Mesendoderm (in vitro differentiated cells): ENCODE measurements around the gene CNNM4.

Experiments
- DNase-seq: peaks from one replicate; pipeline ENCODE4 v3.0.0; 2013
- H2AK5ac ChIP-seq: 2 replicates; pipeline ENCODE4 v1.6.1; 2013; ENCODE audit warnings: low read length, inconsistent platforms
- H2BK120ac ChIP-seq: 2 replicates; pipeline ENCODE4 v1.6.1; 2013; ENCODE audit warnings: low read depth, mild to moderate bottlenecking, low read length, moderate library complexity, mixed read lengths
- H2BK15ac ChIP-seq: replicated peaks from 2 replicates; pipeline ENCODE4 v1.6.1; 2013; ENCODE audit warnings: low read depth, mild to moderate bottlenecking, moderate library complexity
- H2BK5ac ChIP-seq: 2 replicates; pipeline ENCODE4 v1.6.1; 2013; ENCODE audit warnings: low read length, inconsistent platforms
- H3K18ac ChIP-seq: 2 replicates; pipeline ENCODE4 v1.6.1; 2013; ENCODE audit warnings: mild to moderate bottlenecking, low read length, mixed read lengths
- H3K23ac ChIP-seq: one replicate; pipeline ENCODE4 v1.6.1; 2013; ENCODE audit warnings: low read length
- H3K27ac ChIP-seq: 2 replicates; pipeline ENCODE4 v1.5.1; 2013; ENCODE audit warnings: low read depth, mild to moderate bottlenecking, inconsistent platforms, low read length, moderate library complexity
- H3K27me3 ChIP-seq: 2 replicates; pipeline ENCODE4 v1.6.1; 2013; ENCODE audit warnings: low read length, control low read depth, mild to moderate bottlenecking, inconsistent platforms; ENCODE audit not compliant: insufficient read depth, poor library complexity
- H3K36me3 ChIP-seq: 2 replicates; pipeline ENCODE4 v1.6.1; 2013; ENCODE audit warnings: low read length, inconsistent platforms; ENCODE audit not compliant: control insufficient read depth, insufficient read depth
- H3K4ac ChIP-seq: one replicate; pipeline ENCODE4 v1.6.1; 2013; ENCODE audit warnings: low read depth, mild to moderate bottlenecking, low read length, moderate library complexity
- H3K4me1 ChIP-seq: 2 replicates; pipeline ENCODE4 v1.6.1; 2013; ENCODE audit warnings: low read depth, low read length, inconsistent platforms; ENCODE audit not compliant: control insufficient read depth
- H3K4me2 ChIP-seq: 2 replicates; pipeline ENCODE4 v1.6.1; 2013; ENCODE audit warnings: low read length
- H3K4me3 ChIP-seq: 2 replicates; pipeline ENCODE4 v1.5.1; 2013; ENCODE audit warnings: mild to moderate bottlenecking, low read length
- H3K56ac ChIP-seq: one replicate; pipeline ENCODE4 v1.6.1; 2013; ENCODE audit warnings: low read length
- H3K79me1 ChIP-seq: 2 replicates; pipeline ENCODE4 v1.6.1; 2013; ENCODE audit warnings: low read length, inconsistent platforms
- H3K79me2 ChIP-seq: 2 replicates; pipeline ENCODE4 v1.6.1; 2013; ENCODE audit warnings: mild to moderate bottlenecking, low read length; ENCODE audit not compliant: control insufficient read depth, insufficient read depth
- H3K9ac ChIP-seq: 2 replicates; pipeline ENCODE4 v1.6.1; 2013; ENCODE audit warnings: low read length, inconsistent platforms
- H4K5ac ChIP-seq: one replicate; pipeline ENCODE4 v1.6.1; 2013; ENCODE audit warnings: low read length
- H4K8ac ChIP-seq: one replicate; pipeline ENCODE4 v1.6.1; 2013; ENCODE audit warnings: low read depth, mild to moderate bottlenecking, control low read depth, low read length, moderate library complexity
- WGBS: extraction: QIAGEN DNeasy Blood & Tissue Kit; methylation state at CpG from one replicate; pipeline ENCODE4 v1.1.7; 2013; ENCODE audit warnings: low lambda C conversion rate, missing lambda C conversion rate; ENCODE audit not compliant: insufficient coverage; ENCODE audit errors: extremely low coverage; 5-methylcytosine and 5-hydroxymethylcytosine counted together

The CNNM4 gene

DNA sequence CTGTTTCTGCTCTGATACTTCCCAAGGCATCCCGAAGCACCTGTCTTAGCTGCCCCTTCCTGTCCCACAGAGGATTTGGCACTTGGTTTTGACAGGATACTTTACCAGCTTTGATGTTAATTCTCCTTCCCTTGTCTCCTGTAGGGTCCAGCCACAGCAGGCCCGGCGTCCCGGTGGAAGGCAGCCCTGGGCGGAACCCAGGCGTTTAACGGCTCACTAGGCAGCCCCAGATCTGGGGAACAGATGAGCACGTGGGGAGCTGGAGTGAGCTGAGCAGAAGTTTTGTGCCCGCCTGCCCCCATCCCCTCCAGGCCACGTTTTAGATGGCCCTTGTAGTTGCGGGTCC lies 71.7 kb downstream of the CNNM4 start:
- Histone ChIP-seq H3K36me3 (peaks cover 4% of the 10 kb centered on the region), H3K4ac (no peak overlapping the region), H2BK15ac (no peak overlapping the region), H2AK5ac (no peak overlapping the region), H3K56ac (no peak overlapping the region), H3K79me2 (no peaks in the 10 kb centered on the region), H3K23ac (no peak overlapping the region), H2BK120ac (no peak overlapping the region), H3K27me3 (no peaks in the 10 kb centered on the region), H3K4me2 (no peak overlapping the region), H2BK5ac (no peak overlapping the region), H3K27ac (no peak overlapping the region), H4K8ac (no peak overlapping the region), H3K79me1 (no peaks in the 10 kb centered on the region), H4K5ac (no peak overlapping the region), H3K18ac (no peak overlapping the region), H3K4me1 (no peaks in the 10 kb centered on the region), H3K9ac (peak overlapping the region; percentile 38), H3K4me3 (no peak overlapping the region)
- no peak for DNase-seq
- WGBS: no CpG with 5 or more reads among the region's 11 CpGs

DNA sequence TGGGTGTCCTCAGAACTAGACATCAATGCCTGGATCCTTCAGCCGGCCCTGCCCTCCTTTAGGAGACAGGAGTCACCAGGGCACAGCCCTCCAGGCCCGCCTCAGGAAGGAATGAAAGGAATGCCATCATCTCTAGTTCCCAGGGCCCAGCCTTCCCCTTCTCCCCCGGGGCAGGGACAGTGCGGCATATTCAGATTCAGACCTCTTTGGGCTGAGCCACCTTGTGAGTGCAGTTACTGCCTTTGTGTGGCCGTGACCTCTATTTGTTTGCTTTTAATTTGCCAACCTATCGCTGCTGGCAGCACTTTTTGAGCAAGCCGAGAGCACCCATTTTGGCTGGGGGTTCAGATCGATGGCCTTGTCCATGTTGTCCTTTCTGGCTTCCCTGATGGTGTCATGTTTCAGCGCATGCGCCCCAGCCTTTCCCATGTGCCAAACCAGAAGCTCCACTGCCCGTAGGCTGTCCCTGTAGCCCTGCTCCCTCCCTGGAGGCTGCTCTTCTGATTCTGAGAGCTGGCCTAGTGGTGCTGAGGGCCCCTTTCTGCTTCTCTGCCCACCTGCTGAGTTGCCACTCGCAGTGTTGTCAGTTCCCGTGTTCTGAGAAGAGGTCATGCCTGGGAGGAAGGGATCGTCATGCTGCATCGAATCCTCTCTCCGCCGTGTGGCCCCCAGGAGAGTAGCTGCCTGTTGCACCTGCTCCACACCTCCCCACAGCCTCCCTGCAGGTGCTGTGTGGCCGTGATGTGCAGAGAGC lies 72.2 kb downstream of the CNNM4 start:
- Histone ChIP-seq H3K56ac (peak overlapping the region; percentile 17), H4K5ac (no peak overlapping the region), H3K4me1 (no peaks in the 10 kb centered on the region), H3K4ac (no peak overlapping the region), H2AK5ac (no peak overlapping the region), H3K23ac (no peak overlapping the region), H3K79me1 (no peaks in the 10 kb centered on the region), H3K4me3 (no peak overlapping the region), H3K18ac (no peak overlapping the region), H3K9ac (peak overlapping the region; percentile 38), H3K27me3 (no peaks in the 10 kb centered on the region), H2BK5ac (no peak overlapping the region), H3K79me2 (no peaks in the 10 kb centered on the region), H3K36me3 (peaks cover 2% of the 10 kb centered on the region), H3K4me2 (peak overlapping the region; percentile 15), H2BK15ac (no peak overlapping the region), H4K8ac (no peak overlapping the region), H2BK120ac (no peak overlapping the region), H3K27ac (no peak overlapping the region)
- WGBS: no CpG with 5 or more reads among the region's 18 CpGs
- DNase-seq: peak; percentile 95

DNA sequence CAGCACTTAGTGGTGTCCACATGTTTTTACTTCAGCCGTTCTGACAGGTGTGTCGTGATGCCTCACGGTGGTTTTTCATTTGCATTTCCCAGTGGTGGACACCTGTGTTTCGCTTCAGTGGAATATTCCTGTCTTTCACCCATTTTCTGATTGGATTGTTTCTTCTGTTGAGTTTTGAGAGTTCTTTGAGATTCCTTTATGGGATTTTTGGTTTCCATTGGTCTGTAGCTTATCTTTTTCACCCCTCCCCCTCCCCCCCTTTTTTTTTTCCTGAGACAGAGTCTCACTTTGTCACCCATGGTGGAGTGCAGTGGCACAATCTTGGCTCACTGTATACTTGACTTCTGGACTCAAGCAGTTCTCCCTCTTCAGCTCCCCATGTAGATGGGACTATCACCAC lies 75.1 kb downstream of the CNNM4 start:
- Histone ChIP-seq H4K8ac (no peak overlapping the region), H3K4ac (no peak overlapping the region), H3K27me3 (no peaks in the 10 kb centered on the region), H3K9ac (no peak overlapping the region), H3K4me1 (no peaks in the 10 kb centered on the region), H3K36me3 (no peaks in the 10 kb centered on the region), H3K79me2 (no peaks in the 10 kb centered on the region), H3K18ac (no peak overlapping the region), H3K4me3 (no peak overlapping the region), H3K79me1 (no peaks in the 10 kb centered on the region), H2AK5ac (no peak overlapping the region), H2BK120ac (no peak overlapping the region), H3K23ac (no peak overlapping the region), H3K27ac (no peak overlapping the region), H2BK5ac (no peak overlapping the region), H2BK15ac (no peak overlapping the region), H3K4me2 (no peak overlapping the region), H3K56ac (no peak overlapping the region), H4K5ac (no peak overlapping the region)
- DNase-seq: no peak
- WGBS: no CpG with 5 or more reads among the region's 4 CpGs

GRCh38 chr2:96837575-96837974 lies 76.9 kb downstream of the CNNM4 start:
- Histone ChIP-seq H4K8ac (no peak overlapping the region), H2BK15ac (no peak overlapping the region), H2AK5ac (no peak overlapping the region), H3K79me1 (no peaks in the 10 kb centered on the region), H3K4me3 (no peak overlapping the region), H3K4me1 (no peaks in the 10 kb centered on the region), H3K23ac (no peak overlapping the region), H3K9ac (no peak overlapping the region), H2BK120ac (no peak overlapping the region), H2BK5ac (no peak overlapping the region), H3K18ac (no peak overlapping the region), H3K4ac (no peak overlapping the region), H3K56ac (no peak overlapping the region), H3K27me3 (no peaks in the 10 kb centered on the region), H3K36me3 (no peaks in the 10 kb centered on the region), H4K5ac (no peak overlapping the region), H3K4me2 (no peak overlapping the region), H3K27ac (no peak overlapping the region), H3K79me2 (no peaks in the 10 kb centered on the region)
- no CpG with 5 or more reads among the region's 9 CpGs for WGBS
- DNase-seq: no peak

DNA sequence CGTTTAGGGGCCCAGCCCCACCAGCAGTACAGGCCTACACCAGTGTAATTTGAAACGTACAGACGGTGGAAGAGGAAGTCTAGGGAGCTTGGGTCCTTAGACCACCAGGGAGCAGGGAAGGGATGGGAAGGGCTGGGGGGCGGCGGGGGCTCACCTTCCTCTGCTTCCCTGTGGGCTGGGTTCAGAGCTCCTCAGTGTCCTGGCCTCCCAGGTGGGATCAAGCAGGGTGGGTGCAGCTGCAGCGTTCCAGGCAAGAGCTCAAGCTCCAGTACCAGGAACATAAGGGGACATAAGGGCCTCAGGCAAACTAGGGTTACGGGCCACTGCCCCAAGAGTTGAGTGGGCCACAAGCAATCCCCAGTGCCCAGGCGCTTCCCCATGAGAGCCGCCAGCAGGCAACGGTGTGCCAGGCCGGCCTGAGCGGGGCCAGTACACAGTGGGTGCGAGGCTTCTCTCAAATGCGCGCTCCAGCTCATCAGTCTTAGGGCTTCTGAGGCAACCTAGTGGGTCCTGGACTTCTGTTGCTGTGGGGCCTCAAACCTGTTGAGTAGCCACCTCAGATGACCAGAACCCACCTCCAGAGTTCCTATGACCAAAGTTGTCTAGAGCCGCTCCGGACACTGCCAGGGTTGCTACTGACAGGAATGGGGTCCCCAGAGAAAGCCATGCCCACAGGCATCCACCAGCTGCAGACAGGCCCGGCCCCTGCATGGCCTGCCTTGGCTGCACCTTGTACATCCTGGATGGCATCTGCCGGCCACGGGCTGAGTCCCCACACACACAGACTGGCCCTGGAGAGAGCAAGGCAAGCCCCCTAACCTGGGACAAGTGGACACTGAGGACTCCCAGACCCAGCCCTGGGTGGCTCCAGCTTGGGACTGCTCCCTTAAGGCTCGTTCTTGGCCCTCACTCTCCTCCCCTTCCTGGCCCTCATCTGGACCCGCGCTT lies 77.9 kb downstream of the CNNM4 start:
- Histone ChIP-seq H4K8ac (no peak overlapping the region), H3K18ac (no peak overlapping the region), H3K4me1 (no peaks in the 10 kb centered on the region), H3K27ac (no peak overlapping the region), H3K23ac (no peak overlapping the region), H3K4me3 (no peak overlapping the region), H3K79me2 (no peaks in the 10 kb centered on the region), H3K4ac (no peak overlapping the region), H2BK15ac (no peak overlapping the region), H3K4me2 (no peak overlapping the region), H3K9ac (no peak overlapping the region), H2BK5ac (no peak overlapping the region), H2BK120ac (no peak overlapping the region), H4K5ac (no peak overlapping the region), H2AK5ac (no peak overlapping the region), H3K36me3 (no peaks in the 10 kb centered on the region), H3K79me1 (no peaks in the 10 kb centered on the region), H3K56ac (no peak overlapping the region), H3K27me3 (no peaks in the 10 kb centered on the region)
- WGBS: no CpG with 5 or more reads among the region's 23 CpGs
- no peak for DNase-seq
